Activated CD4-positive, alpha-beta memory T cell treated with anti-CD3 and anti-CD28 coated beads for 36 hours (primary cell): ENCODE measurements around the gene PROSER3. TPM values are rescaled to one million over a fixed set of nuclear protein-coding genes. Genes with fewer than 3 reads are reported as not detected.
"Not testable (repeated sequence)": the region's sequence is repeated elsewhere in the genome, so short reads cannot be mapped to it uniquely, and the experiment has no call there.

Experiments
- CTCF ChIA-PET: fragments of 350-600 bp; sonication (Branson Sonifier 250); formaldehyde crosslinking; loops from one replicate; lab custom pipeline; 2021; ENCODE audit warnings: antibody characterized with exemption, inconsistent platforms; lab: Charles Lee
- POLR2A ChIA-PET: fragments of 350-600 bp; sonication (Branson Sonifier 250); formaldehyde crosslinking; loops from one replicate; lab custom pipeline; 2021; ENCODE audit warnings: antibody characterized with exemption; lab: Charles Lee
- DNase-seq: peaks from one replicate; pipeline ENCODE4 v3.0.0-alpha.2; 2020
- H3K27ac Mint-ChIP-seq: one replicate; pipeline ENCODE4 v1.8.0; 2021; ENCODE audit warnings: mixed read lengths
- H3K27me3 Mint-ChIP-seq: one replicate; pipeline ENCODE4 v1.8.0; 2021; ENCODE audit warnings: mixed read lengths
- H3K36me3 Mint-ChIP-seq: one replicate; pipeline ENCODE4 v1.8.0; 2021; ENCODE audit warnings: mixed read lengths
- H3K4me1 Mint-ChIP-seq: one replicate; pipeline ENCODE4 v1.8.0; 2021; ENCODE audit warnings: low read depth, mixed read lengths
- H3K4me3 Mint-ChIP-seq: one replicate; pipeline ENCODE4 v1.8.0; 2021; ENCODE audit warnings: mild to moderate bottlenecking, mixed read lengths
- H3K9me3 Mint-ChIP-seq: one replicate; pipeline ENCODE4 v1.8.0; 2021; ENCODE audit warnings: mixed read lengths
- intact Hi-C: fragments of 100-400 bp; cut with micrococcal nuclease; formaldehyde crosslinking; loops from one replicate; pipeline ENCODE4 v1.15.1; 2023
- total RNA-seq, 2 experiments: library from RNA; stranded (reverse); gene quantifications; one replicate each; pipeline ENCODE4 v1.2.3, GENCODE V29; 2021

The PROSER3 gene
- total RNA-seq, 2 experiments from 2014 or later: 38.4 to 40.0 TPM

GRCh38 chr19:35722897-35723296 lies 35.1 kb upstream of the PROSER3 start:
- Mint-ChIP-seq H3K4me3 (no peak overlapping the region), H3K9me3 (no peaks in the 10 kb centered on the region), H3K27ac (no peak overlapping the region), H3K36me3 (peaks cover 64% of the 10 kb centered on the region), H3K27me3 (peaks cover 1% of the 10 kb centered on the region), H3K4me1 (peaks cover 22% of the 10 kb centered on the region)
- intact Hi-C loops: no loop called here
- POLR2A ChIA-PET: interaction anchor here (1.5 to 2.1 kb wide), 2 partner anchors 18 to 20 kb away, joined by 4 to 8 read pairs; no protein-coding TSS in a partner anchor
- no peak for DNase-seq
- CTCF ChIA-PET: no interaction called here

- Mint-ChIP-seq H3K4me1 (peaks cover 18% of the 10 kb centered on the region), H3K9me3 (no peaks in the 10 kb centered on the region), H3K4me3 (no peak overlapping the region), H3K36me3 (peaks cover 68% of the 10 kb centered on the region), H3K27ac (no peak overlapping the region), H3K27me3 (peaks cover under 1% of the 10 kb centered on the region)
- DNase-seq: no peak
- intact Hi-C loops: no loop called here
- POLR2A ChIA-PET: interaction anchor here (1.5 to 2.1 kb wide), 2 partner anchors 17 to 20 kb away, joined by 4 to 8 read pairs; no protein-coding TSS in a partner anchor
- CTCF ChIA-PET: no interaction called here
These were observed 34.3 kb upstream of the PROSER3 start for GRCh38 chr19:35723671-35724070.

GRCh38 chr19:35724132-35724531 lies 33.8 kb upstream of the PROSER3 start:
- H3K27me3 Mint-ChIP-seq, H3K27ac Mint-ChIP-seq, DNase-seq, CTCF ChIA-PET, H3K4me3 Mint-ChIP-seq, intact Hi-C loops, H3K9me3 Mint-ChIP-seq: not testable (repeated sequence)
- peaks cover 70% of the 10 kb centered on the region for H3K36me3 Mint-ChIP-seq
- POLR2A ChIA-PET: interaction anchor here (2.1 kb wide), 1 partner anchor 17 kb away, joined by 8 read pairs; no protein-coding TSS in a partner anchor
- H3K4me1 Mint-ChIP-seq: peaks cover 14% of the 10 kb centered on the region

GRCh38 chr19:35724560-35724959 lies 33.4 kb upstream of the PROSER3 start:
- intact Hi-C loops: no loop called here
- peaks cover 71% of the 10 kb centered on the region for H3K36me3 Mint-ChIP-seq
- H3K27me3 Mint-ChIP-seq: no peaks in the 10 kb centered on the region
- POLR2A ChIA-PET: interaction anchor here (1.5 to 2.1 kb wide), 2 partner anchors 16 to 18 kb away, joined by 3 to 8 read pairs; partner anchors contain the start of gene IGFLR1
- no peak overlapping the region for H3K27ac Mint-ChIP-seq
- no peaks in the 10 kb centered on the region for H3K9me3 Mint-ChIP-seq
- CTCF ChIA-PET: no interaction called here
- no peak overlapping the region for H3K4me3 Mint-ChIP-seq
- H3K4me1 Mint-ChIP-seq: peaks cover 9% of the 10 kb centered on the region
- DNase-seq: no peak

- peaks cover 4% of the 10 kb centered on the region for H3K4me1 Mint-ChIP-seq
- H3K36me3 Mint-ChIP-seq: peaks cover 75% of the 10 kb centered on the region
- POLR2A ChIA-PET: interaction anchor here (1.1 to 2.1 kb wide), 3 partner anchors 12 to 17 kb away, joined by 3 to 8 read pairs (median 3); partner anchors contain the start of gene IGFLR1
- H3K4me3 Mint-ChIP-seq: no peak overlapping the region
- no peaks in the 10 kb centered on the region for H3K27me3 Mint-ChIP-seq
- no peak for DNase-seq
- no peak overlapping the region for H3K27ac Mint-ChIP-seq
- intact Hi-C loops: no loop called here
- H3K9me3 Mint-ChIP-seq: no peaks in the 10 kb centered on the region
- CTCF ChIA-PET: no interaction called here
These were observed 32.6 kb upstream of the PROSER3 start for GRCh38 chr19:35725216-35725861.

GRCh38 chr19:35727053-35727955 lies 30.7 kb upstream of the PROSER3 start:
- H3K27me3 Mint-ChIP-seq: no peaks in the 10 kb centered on the region
- H3K9me3 Mint-ChIP-seq: no peaks in the 10 kb centered on the region
- H3K27ac Mint-ChIP-seq: no peak overlapping the region
- CTCF ChIA-PET: interaction anchor here (0.6 to 1.8 kb wide), 2 partner anchors 33 to 121 kb away, joined by 3 to 4 read pairs; no protein-coding TSS in a partner anchor
- intact Hi-C loops: no loop called here
- POLR2A ChIA-PET: interaction anchor here (0.8 to 3.0 kb wide), 2 partner anchors 9 to 16 kb away, joined by 4 to 8 read pairs; no protein-coding TSS in a partner anchor
- peaks cover 78% of the 10 kb centered on the region for H3K36me3 Mint-ChIP-seq
- H3K4me3 Mint-ChIP-seq: no peak overlapping the region
- no peak for DNase-seq
- no peaks in the 10 kb centered on the region for H3K4me1 Mint-ChIP-seq

GRCh38 chr19:35727956-35728706 lies 29.8 kb upstream of the PROSER3 start:
- no peaks in the 10 kb centered on the region for H3K9me3 Mint-ChIP-seq
- H3K27ac Mint-ChIP-seq: no peak overlapping the region
- no peak overlapping the region for H3K4me3 Mint-ChIP-seq
- POLR2A ChIA-PET: interaction anchor here (0.7 to 3.0 kb wide), 3 partner anchors 9 to 17 kb away, joined by 3 to 8 read pairs (median 4); no protein-coding TSS in a partner anchor
- no peak for DNase-seq
- H3K4me1 Mint-ChIP-seq: no peaks in the 10 kb centered on the region
- CTCF ChIA-PET: interaction anchor here (0.6 to 1.8 kb wide), 2 partner anchors 34 to 122 kb away, joined by 3 to 4 read pairs; no protein-coding TSS in a partner anchor
- peaks cover 71% of the 10 kb centered on the region for H3K36me3 Mint-ChIP-seq
- intact Hi-C loops: no loop called here
- H3K27me3 Mint-ChIP-seq: no peaks in the 10 kb centered on the region

- CTCF ChIA-PET: no interaction called here
- H3K4me3 Mint-ChIP-seq: no peak overlapping the region
- no peaks in the 10 kb centered on the region for H3K27me3 Mint-ChIP-seq
- intact Hi-C loops: no loop called here
- no peak overlapping the region for H3K27ac Mint-ChIP-seq
- no peaks in the 10 kb centered on the region for H3K4me1 Mint-ChIP-seq
- H3K36me3 Mint-ChIP-seq: peaks cover 68% of the 10 kb centered on the region
- H3K9me3 Mint-ChIP-seq: no peaks in the 10 kb centered on the region
- POLR2A ChIA-PET: interaction anchor here (3.0 kb wide), 1 partner anchor 10 kb away, joined by 8 read pairs; no protein-coding TSS in a partner anchor
- DNase-seq: no peak
These were observed 29.0 kb upstream of the PROSER3 start for GRCh38 chr19:35729021-35729420.

GRCh38 chr19:35729763-35730162 lies 28.2 kb upstream of the PROSER3 start:
- POLR2A ChIA-PET: interaction anchor here (2.4 to 3.0 kb wide), 2 partner anchors 10 to 11 kb away, joined by 6 to 8 read pairs; no protein-coding TSS in a partner anchor
- H3K4me1 Mint-ChIP-seq: no peaks in the 10 kb centered on the region
- no peak overlapping the region for H3K4me3 Mint-ChIP-seq
- no peaks in the 10 kb centered on the region for H3K27me3 Mint-ChIP-seq
- H3K9me3 Mint-ChIP-seq: no peaks in the 10 kb centered on the region
- intact Hi-C loops: no loop called here
- DNase-seq: no peak
- peaks cover 68% of the 10 kb centered on the region for H3K36me3 Mint-ChIP-seq
- no peak overlapping the region for H3K27ac Mint-ChIP-seq
- CTCF ChIA-PET: no interaction called here

GRCh38 chr19:35730326-35730725 lies 27.6 kb upstream of the PROSER3 start:
- CTCF ChIA-PET: no interaction called here
- Mint-ChIP-seq H3K27me3 (no peaks in the 10 kb centered on the region), H3K4me1 (no peaks in the 10 kb centered on the region), H3K27ac (no peak overlapping the region), H3K4me3 (no peak overlapping the region), H3K9me3 (no peaks in the 10 kb centered on the region), H3K36me3 (peaks cover 65% of the 10 kb centered on the region)
- intact Hi-C loops: no loop called here
- no peak for DNase-seq
- POLR2A ChIA-PET: interaction anchor here (2.4 kb wide), 1 partner anchor 10 kb away, joined by 6 read pairs; no protein-coding TSS in a partner anchor

GRCh38 chr19:35731353-35731752 lies 26.6 kb upstream of the PROSER3 start:
- ChIA-PET CTCF (no interaction called here), POLR2A (interaction anchor here (0.8 to 2.4 kb wide), 3 partner anchors 9 to 29 kb away, joined by 3 to 6 read pairs (median 3); no protein-coding TSS in a partner anchor)
- DNase-seq: no peak
- H3K27ac Mint-ChIP-seq: no peak overlapping the region
- H3K4me3 Mint-ChIP-seq: no peak overlapping the region
- H3K4me1 Mint-ChIP-seq: peaks cover under 1% of the 10 kb centered on the region
- intact Hi-C loops: no loop called here
- H3K27me3 Mint-ChIP-seq: no peaks in the 10 kb centered on the region
- H3K9me3 Mint-ChIP-seq: no peaks in the 10 kb centered on the region
- H3K36me3 Mint-ChIP-seq: peaks cover 60% of the 10 kb centered on the region
